GM12892 (cell line): Measurements from ENCODE around the gene ST6GALNAC5.

Experiments
- POLR2A ChIP-seq: IDR thresholded peaks from 2 replicates; pipeline ENCODE4 v1.6.1; 2011; ENCODE audit warnings: low read depth, low read length, control low read depth
- POLR2AphosphoS5 ChIP-seq: IDR thresholded peaks from 2 replicates; pipeline ENCODE4 v1.6.1; 2011; ENCODE audit warnings: low read depth, low read length, control low read depth

DNA sequence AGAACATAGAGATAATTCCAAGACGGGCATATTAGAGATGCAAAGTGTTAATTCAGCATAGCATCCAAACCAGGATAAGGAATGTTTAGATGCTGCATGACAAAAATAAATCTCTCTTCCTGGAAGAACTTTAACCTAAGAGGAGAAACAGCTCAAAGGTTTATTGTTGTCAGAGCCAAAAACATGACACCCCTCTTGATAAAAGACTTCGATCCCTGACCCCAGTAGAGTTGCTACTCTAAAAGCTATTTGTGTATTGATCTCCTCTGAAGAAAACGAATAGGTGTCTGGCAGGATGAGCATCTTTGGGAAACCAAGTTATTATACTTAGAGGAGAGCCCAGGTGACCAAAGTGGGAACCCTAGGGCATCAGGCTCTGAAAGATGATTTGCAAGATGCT lies 193.9 kb downstream of the ST6GALNAC5 start:
- TF ChIP-seq POLR2A (no peak), POLR2AphosphoS5 (no peak)
